SK-N-SH (cell line): Measurements from ENCODE around the gene ERC2. TPM values are rescaled to one million over a fixed set of nuclear protein-coding genes. Genes with fewer than 3 reads are reported as not detected.

Experiments
- CTCF ChIA-PET: fragments of 300-600, 350-600 bp; formaldehyde crosslinking; extraction: SDS; loops from one replicate; lab custom pipeline; 2021; lab: Yijun Ruan, JAX
- POLR2A ChIA-PET: fragments of 350-600 bp; sonication (Branson Sonifier 250); formaldehyde crosslinking; extraction: SDS; loops from one replicate; lab custom pipeline; 2020; ENCODE audit warnings: antibody characterized with exemption, inconsistent platforms; lab: Yijun Ruan, JAX
- DNase-seq: peaks from one replicate; pipeline ENCODE4 v3.0.0; 2012
- H2AFZ ChIP-seq: fragments of 200-600 bp; sonication (generic); 2 replicates; pipeline ENCODE4 v1.8.1; 2016; ENCODE audit warnings: antibody characterized with exemption, mild to moderate bottlenecking, low read depth
- H3F3A ChIP-seq: fragments of 200-600 bp; sonication (generic); replicated peaks from 2 replicates; pipeline ENCODE3; 2016; ENCODE audit warnings: antibody characterized with exemption, mild to moderate bottlenecking; ENCODE audit not compliant: insufficient read depth
- H3K27ac ChIP-seq, 2 experiments: fragments of 200-500 bp in 1 of 2; fragments of 200-600 bp in 1 of 2; sonication (Bioruptor generic) in 1 of 2; sonication (generic), shearing (Covaris generic) in 1 of 2; 2 replicates each; pipeline versions ENCODE4 v1.5.1 to v1.6.1; 2014 to 2016; ENCODE audit warnings: low read depth in 2 of 2, inconsistent platforms in 1 of 2, low read length in 1 of 2, mild to moderate bottlenecking in 1 of 2, mixed read lengths in 1 of 2
- H3K27me3 ChIP-seq: fragments of 200-600 bp; sonication (generic), shearing (Covaris generic); 2 replicates; pipeline ENCODE4 v1.6.1; 2016; ENCODE audit warnings: mixed run types; ENCODE audit not compliant: insufficient read depth
- H3K36me3 ChIP-seq, 2 experiments: fragments of 200-500 bp in 1 of 2; fragments of 200-600 bp in 1 of 2; sonication (Bioruptor generic) in 1 of 2; sonication (generic) in 1 of 2; replicated peaks in 1 of 2; 2 replicates each; pipeline versions ENCODE3 to v1.5.1; 2014 to 2016; ENCODE audit warnings: low read length in 1 of 2, mild to moderate bottlenecking in 1 of 2; ENCODE audit not compliant: insufficient read depth in 2 of 2, control insufficient read depth in 1 of 2
- H3K4me1 ChIP-seq, 2 experiments: fragments of 200-500 bp in 1 of 2; fragments of 200-600 bp in 1 of 2; sonication (Bioruptor generic) in 1 of 2; sonication (generic), shearing (Covaris generic) in 1 of 2; 2 replicates each; pipeline versions ENCODE4 v1.5.1 to v1.6.1; 2014 to 2016; ENCODE audit warnings: low read depth in 1 of 2, low read length in 1 of 2, mixed run types in 1 of 2; ENCODE audit not compliant: insufficient read depth in 2 of 2, control insufficient read depth in 1 of 2
- H3K4me2 ChIP-seq: fragments of 200-600 bp; sonication (generic), shearing (Covaris generic); 2 replicates; pipeline ENCODE4 v1.6.1; 2017; ENCODE audit warnings: mixed run types
- H3K4me3 ChIP-seq, 2 experiments: fragments of 200-500 bp in 1 of 2; fragments of 200-600 bp in 1 of 2; sonication (Bioruptor generic) in 1 of 2; sonication (generic), shearing (Covaris generic) in 1 of 2; 2 replicates each; pipeline versions ENCODE4 v1.5.1 to v1.8.1; 2014 to 2016; ENCODE audit warnings: low read depth in 2 of 2, inconsistent platforms in 1 of 2, low read length in 1 of 2, mild to moderate bottlenecking in 1 of 2, mixed read lengths in 1 of 2, moderate library complexity in 1 of 2
- H3K79me2 ChIP-seq: fragments of 200-600 bp; sonication (generic); 2 replicates; pipeline ENCODE4 v1.8.1; 2017; ENCODE audit warnings: mild to moderate bottlenecking; ENCODE audit not compliant: insufficient read depth
- H3K9ac ChIP-seq: fragments of 200-600 bp; sonication (generic); 2 replicates; pipeline ENCODE4 v1.6.1; 2017; ENCODE audit warnings: mixed run types
- H3K9me2 ChIP-seq: fragments of 200-600 bp; sonication (generic); 2 replicates; pipeline ENCODE4 v1.6.1; 2017; ENCODE audit warnings: mixed run types
- H3K9me3 ChIP-seq: fragments of 200-600 bp; sonication (generic); 2 replicates; pipeline ENCODE4 v1.6.1; 2017; ENCODE audit warnings: mixed run types, mild to moderate bottlenecking, moderate library complexity
- H4K20me1 ChIP-seq: fragments of 200-600 bp; sonication (generic); 2 replicates; pipeline ENCODE4 v1.6.1; 2017; ENCODE audit warnings: mild to moderate bottlenecking, mixed run types; ENCODE audit not compliant: insufficient read depth
- CHD2 ChIP-seq: fragments of 150-350 bp; IDR thresholded peaks from 2 replicates; pipeline ENCODE4 v1.6.1; 2018; ENCODE audit warnings: low read length; ENCODE audit not compliant: partially characterized antibody
- ELF1 ChIP-seq: IDR thresholded peaks from 2 replicates; pipeline ENCODE4 v1.4.0; 2012
- EP300 ChIP-seq, 2 experiments: IDR thresholded peaks; 2 replicates each; pipeline versions ENCODE4 v1.4.0 to v1.6.1; 2012; ENCODE audit warnings: borderline replicate concordance in 1 of 2, low read depth in 1 of 2, low read length in 1 of 2
- EZH2phosphoT487 ChIP-seq: fragments of 200-600 bp; sonication (generic); IDR thresholded peaks from 2 replicates; pipeline ENCODE4 v1.6.1; 2017; ENCODE audit warnings: low read depth, mixed run types, mild to moderate bottlenecking, antibody characterized with exemption, moderate library complexity, borderline replicate concordance
- FOXM1 ChIP-seq: IDR thresholded peaks from 2 replicates; pipeline ENCODE4 v1.4.0; 2012; ENCODE audit warnings: low read depth, mild to moderate bottlenecking
- GABPA ChIP-seq: IDR thresholded peaks from 2 replicates; pipeline ENCODE4 v1.4.0; 2012; ENCODE audit warnings: low read depth, mild to moderate bottlenecking
- PBX3 ChIP-seq: IDR thresholded peaks from 2 replicates; pipeline ENCODE4; 2012
- RAD21 ChIP-seq: IDR thresholded peaks from 2 replicates; pipeline ENCODE4 v1.6.1; 2012; ENCODE audit warnings: mild to moderate bottlenecking, low read length
- RXRA ChIP-seq: IDR thresholded peaks from 2 replicates; pipeline ENCODE4 v1.4.0; 2012; ENCODE audit warnings: low read depth, mild to moderate bottlenecking, borderline replicate concordance
- SMC3 ChIP-seq: IDR thresholded peaks from 2 replicates; pipeline ENCODE4 v1.6.1; 2012; ENCODE audit warnings: low read depth, low read length, improper control_type of control experiment
- TAF1 ChIP-seq: IDR thresholded peaks from 2 replicates; pipeline ENCODE4 v1.6.1; 2012; ENCODE audit warnings: low read depth, mild to moderate bottlenecking, low read length, moderate library complexity, borderline replicate concordance
- TCF12 ChIP-seq: IDR thresholded peaks from 2 replicates; pipeline ENCODE4 v1.4.0; 2012
- TEAD4 ChIP-seq: IDR thresholded peaks from 2 replicates; pipeline ENCODE4 v1.4.0; 2012; ENCODE audit warnings: mild to moderate bottlenecking, borderline replicate concordance; ENCODE audit not compliant: insufficient read depth
- USF2 ChIP-seq: fragments of 150-350 bp; IDR thresholded peaks from 2 replicates; pipeline ENCODE4 v1.6.1; 2017; ENCODE audit warnings: antibody characterized with exemption, low read length, low read depth, borderline replicate concordance
- polyA plus RNA-seq, 3 experiments: library from polyadenylated mRNA; depleted of rRNA; stranded (reverse); fragments of >200 nt; gene quantifications; 2 replicates each; pipeline ENCODE4 v1.2.3, GENCODE V29; 2012
- TF ChIP-seq, protein P1 (sequence below): IDR thresholded peaks from 2 replicates; pipeline ENCODE4 v1.6.1; 2012; ENCODE audit warnings: mild to moderate bottlenecking, low read depth, low read length, moderate library complexity
- TF ChIP-seq, protein P2 (sequence below): IDR thresholded peaks from 2 replicates; pipeline ENCODE4 v1.4.0; 2012; ENCODE audit warnings: low read depth, borderline replicate concordance

ERC2 gene
- polyA plus RNA-seq, 1 of the 3 experiments (the other 2 are of a cell fraction): 1.6 TPM

DNA sequence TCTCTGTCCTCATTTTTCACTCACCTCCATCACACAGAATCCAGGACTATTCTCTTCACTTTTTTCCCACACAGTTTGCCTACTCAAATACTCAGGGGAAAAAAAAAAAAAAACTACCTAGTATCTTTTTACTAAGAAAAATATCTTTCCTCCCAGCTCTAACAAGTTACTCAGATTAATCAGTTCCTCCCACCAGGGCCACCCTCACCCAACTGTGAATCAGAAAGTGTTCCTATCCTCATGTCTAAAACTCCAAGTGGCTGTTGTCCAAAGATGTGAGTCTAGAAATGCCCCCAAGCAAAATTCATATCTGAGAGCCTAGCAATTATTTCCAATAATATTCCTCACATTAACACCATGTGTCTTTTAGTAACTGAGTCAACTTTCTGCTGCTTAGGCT is 268.0 kb downstream of the ERC2 start:
- POLR2A ChIA-PET: no interaction called here
- no peaks in the 10 kb centered on the region for H4K20me1 ChIP-seq

DNA sequence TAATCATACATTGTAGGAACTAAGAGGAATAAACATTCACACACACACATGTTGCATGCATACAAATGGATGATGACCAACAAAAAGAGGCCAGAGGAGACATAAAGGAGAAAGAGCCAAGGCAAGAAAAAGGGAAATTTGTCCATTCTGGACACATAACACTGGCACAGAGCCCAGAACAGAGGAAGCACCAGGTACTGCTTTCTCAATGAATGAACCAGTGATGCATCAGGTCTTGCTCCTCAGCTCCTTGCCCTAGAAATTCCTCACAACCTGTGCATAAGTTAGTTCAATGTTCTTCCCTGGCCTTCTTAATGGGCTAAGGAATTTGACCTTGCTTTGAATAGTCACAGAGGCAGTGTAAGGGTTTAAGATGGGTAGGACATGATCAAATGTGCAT is 270.3 kb downstream of the ERC2 start:
- POLR2A ChIA-PET: no interaction called here
- Histone ChIP-seq H3K36me3 (no peaks in the 10 kb centered on the region), H4K20me1 (no peaks in the 10 kb centered on the region), H3F3A (no peaks in the 10 kb centered on the region), H3K4me2 (no peak overlapping the region), H3K79me2 (no peaks in the 10 kb centered on the region), H3K27me3 (no peaks in the 10 kb centered on the region), H3K9me2 (no peaks in the 10 kb centered on the region), H2AFZ (no peak overlapping the region), H3K9me3 (no peaks in the 10 kb centered on the region), H3K9ac (no peak overlapping the region), H3K4me3 (no peak overlapping the region), H3K4me1 (no peaks in the 10 kb centered on the region), H3K27ac (no peak overlapping the region)
- DNase-seq: no peak
- CTCF ChIA-PET: no interaction called here
- no peak for TF ChIP-seq RAD21
- TF ChIP-seq, protein P1, sequence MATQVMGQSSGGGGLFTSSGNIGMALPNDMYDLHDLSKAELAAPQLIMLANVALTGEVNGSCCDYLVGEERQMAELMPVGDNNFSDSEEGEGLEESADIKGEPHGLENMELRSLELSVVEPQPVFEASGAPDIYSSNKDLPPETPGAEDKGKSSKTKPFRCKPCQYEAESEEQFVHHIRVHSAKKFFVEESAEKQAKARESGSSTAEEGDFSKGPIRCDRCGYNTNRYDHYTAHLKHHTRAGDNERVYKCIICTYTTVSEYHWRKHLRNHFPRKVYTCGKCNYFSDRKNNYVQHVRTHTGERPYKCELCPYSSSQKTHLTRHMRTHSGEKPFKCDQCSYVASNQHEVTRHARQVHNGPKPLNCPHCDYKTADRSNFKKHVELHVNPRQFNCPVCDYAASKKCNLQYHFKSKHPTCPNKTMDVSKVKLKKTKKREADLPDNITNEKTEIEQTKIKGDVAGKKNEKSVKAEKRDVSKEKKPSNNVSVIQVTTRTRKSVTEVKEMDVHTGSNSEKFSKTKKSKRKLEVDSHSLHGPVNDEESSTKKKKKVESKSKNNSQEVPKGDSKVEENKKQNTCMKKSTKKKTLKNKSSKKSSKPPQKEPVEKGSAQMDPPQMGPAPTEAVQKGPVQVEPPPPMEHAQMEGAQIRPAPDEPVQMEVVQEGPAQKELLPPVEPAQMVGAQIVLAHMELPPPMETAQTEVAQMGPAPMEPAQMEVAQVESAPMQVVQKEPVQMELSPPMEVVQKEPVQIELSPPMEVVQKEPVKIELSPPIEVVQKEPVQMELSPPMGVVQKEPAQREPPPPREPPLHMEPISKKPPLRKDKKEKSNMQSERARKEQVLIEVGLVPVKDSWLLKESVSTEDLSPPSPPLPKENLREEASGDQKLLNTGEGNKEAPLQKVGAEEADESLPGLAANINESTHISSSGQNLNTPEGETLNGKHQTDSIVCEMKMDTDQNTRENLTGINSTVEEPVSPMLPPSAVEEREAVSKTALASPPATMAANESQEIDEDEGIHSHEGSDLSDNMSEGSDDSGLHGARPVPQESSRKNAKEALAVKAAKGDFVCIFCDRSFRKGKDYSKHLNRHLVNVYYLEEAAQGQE: no peak
- no peak for TF ChIP-seq TCF12
- no peak for TF ChIP-seq PBX3
- no peak for TF ChIP-seq EZH2phosphoT487
- no peak for TF ChIP-seq ELF1
- TF ChIP-seq FOXM1: no peak
- no peak for TF ChIP-seq TEAD4
- no peak for TF ChIP-seq EP300 (IDR thresholded peaks at IDR 0.05; ENCODE audit: borderline replicate concordance in 1 of 2, low read depth in 1 of 2, low read length in 1 of 2)
- no peak for TF ChIP-seq TAF1
- TF ChIP-seq SMC3: no peak
- TF ChIP-seq, protein P2, sequence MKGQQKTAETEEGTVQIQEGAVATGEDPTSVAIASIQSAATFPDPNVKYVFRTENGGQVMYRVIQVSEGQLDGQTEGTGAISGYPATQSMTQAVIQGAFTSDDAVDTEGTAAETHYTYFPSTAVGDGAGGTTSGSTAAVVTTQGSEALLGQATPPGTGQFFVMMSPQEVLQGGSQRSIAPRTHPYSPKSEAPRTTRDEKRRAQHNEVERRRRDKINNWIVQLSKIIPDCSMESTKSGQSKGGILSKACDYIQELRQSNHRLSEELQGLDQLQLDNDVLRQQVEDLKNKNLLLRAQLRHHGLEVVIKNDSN: no peak

More for the DNA sequence above, 268.0 kb downstream of the ERC2 start:
- Histone ChIP-seq H3K36me3 (no peaks in the 10 kb centered on the region), H3K79me2 (no peaks in the 10 kb centered on the region), H3K27ac (no peak overlapping the region), H3K4me2 (no peak overlapping the region), H3K27me3 (no peaks in the 10 kb centered on the region), H3F3A (no peaks in the 10 kb centered on the region), H3K4me3 (no peak overlapping the region), H2AFZ (no peak overlapping the region), H3K4me1 (no peaks in the 10 kb centered on the region), H3K9ac (no peak overlapping the region), H3K9me3 (no peaks in the 10 kb centered on the region), H3K9me2 (no peaks in the 10 kb centered on the region)
- no peak for TF ChIP-seq CHD2
- TF ChIP-seq, protein P1: no peak
- TF ChIP-seq SMC3: no peak
- TF ChIP-seq GABPA: no peak
- TF ChIP-seq USF2: no peak
- no peak for TF ChIP-seq TCF12
- no peak for TF ChIP-seq RXRA
- no peak for DNase-seq
- CTCF ChIA-PET: no interaction called here
